Lung (tissue), 12 donors: ENCODE results near the gene BCL2L12. TPM values are rescaled to one million over a fixed set of nuclear protein-coding genes. Genes with fewer than 3 reads are reported as not detected.

Source experiments
- ATAC-seq: fragments of 200-7000 bp; cut with Tn5 transposase; one replicate; pipeline ENCODE4 v1.9.1; 2020; ENCODE audit warnings: moderate number of reproducible peaks; ENCODE audit not compliant: insufficient read depth, low FRiP score
- DNase-seq, 3 donors: peaks; one replicate each; pipeline ENCODE4 v3.0.0-alpha.2; 2013 to 2017
- H3K27ac ChIP-seq, 2 donors: one replicate each; pipeline ENCODE4 v1.5.1; 2013; ENCODE audit warnings: mild to moderate bottlenecking in 2 of 2, moderate library complexity in 2 of 2, control low read depth in 1 of 2, inconsistent platforms in 1 of 2, low read depth in 1 of 2, low read length in 1 of 2
- H3K27me3 ChIP-seq, 3 donors: one replicate each; pipeline ENCODE4 v1.5.1; 2013; ENCODE audit warnings: low read length in 2 of 3; ENCODE audit not compliant: control insufficient read depth in 3 of 3, insufficient read depth in 3 of 3
- H3K36me3 ChIP-seq, 4 donors: one replicate each; pipeline ENCODE4 v1.5.1; 2013; ENCODE audit warnings: low read length in 4 of 4, mild to moderate bottlenecking in 1 of 4, moderate library complexity in 1 of 4; ENCODE audit not compliant: control insufficient read depth in 4 of 4, insufficient read depth in 4 of 4
- H3K4me1 ChIP-seq, 5 donors: one replicate each; pipeline ENCODE4 v1.5.1; 2013; ENCODE audit warnings: low read length in 5 of 5, mild to moderate bottlenecking in 2 of 5, moderate library complexity in 1 of 5; ENCODE audit not compliant: control insufficient read depth in 5 of 5, insufficient read depth in 5 of 5
- H3K4me3 ChIP-seq: one replicate; pipeline ENCODE4 v1.5.1; 2013; ENCODE audit warnings: mild to moderate bottlenecking, control low read depth, moderate library complexity
- H3K9ac ChIP-seq, 2 donors: one replicate each; pipeline ENCODE4 v1.5.1; 2013; ENCODE audit warnings: low read length in 2 of 2, control low read depth in 1 of 2; ENCODE audit not compliant: insufficient read depth in 1 of 2
- H3K9me3 ChIP-seq, 4 donors: one replicate each; pipeline ENCODE4 v1.5.1; 2013; ENCODE audit warnings: low read length in 3 of 4, mild to moderate bottlenecking in 1 of 4, moderate library complexity in 1 of 4; ENCODE audit not compliant: control insufficient read depth in 4 of 4, insufficient read depth in 3 of 4
- WGBS, 2 donors: extraction: QIAGEN DNeasy Blood & Tissue Kit; methylation state at CpG; one replicate each; pipeline ENCODE4 v1.1.7; 2013; 5-methylcytosine and 5-hydroxymethylcytosine counted together
- polyA plus RNA-seq, 2 donors: library from polyadenylated mRNA; stranded (reverse); fragments of 200-250 nt; gene quantifications; one replicate each; pipeline ENCODE4 v1.2.1, GENCODE V29; 2013
- total RNA-seq, 2 donors: library from RNA; depleted of rRNA in 1 of 2; stranded (reverse); fragments of >200 nt in 1 of 2; gene quantifications; one replicate each; pipeline ENCODE4 v1.2.1, GENCODE V29; 2014 to 2021
- TF ChIP-seq, protein P1 (sequence below): IDR thresholded peaks from 2 replicates; pipeline ENCODE4 v1.5.1; 2012; ENCODE audit warnings: mild to moderate bottlenecking; ENCODE audit errors: control extremely low read depth, extremely low read depth
- donor health status: control.
- donor health status: control.
- donor health status: Bipolar disorder and iron deficiency.
- donor health status: healthy.
- donor health status: DM: yes; HTN: yes; CAD: no.

BCL2L12 gene
- total and polyA plus RNA-seq, 4 donors: 3.5 to 26.1 (median 20.9) TPM

DNA sequence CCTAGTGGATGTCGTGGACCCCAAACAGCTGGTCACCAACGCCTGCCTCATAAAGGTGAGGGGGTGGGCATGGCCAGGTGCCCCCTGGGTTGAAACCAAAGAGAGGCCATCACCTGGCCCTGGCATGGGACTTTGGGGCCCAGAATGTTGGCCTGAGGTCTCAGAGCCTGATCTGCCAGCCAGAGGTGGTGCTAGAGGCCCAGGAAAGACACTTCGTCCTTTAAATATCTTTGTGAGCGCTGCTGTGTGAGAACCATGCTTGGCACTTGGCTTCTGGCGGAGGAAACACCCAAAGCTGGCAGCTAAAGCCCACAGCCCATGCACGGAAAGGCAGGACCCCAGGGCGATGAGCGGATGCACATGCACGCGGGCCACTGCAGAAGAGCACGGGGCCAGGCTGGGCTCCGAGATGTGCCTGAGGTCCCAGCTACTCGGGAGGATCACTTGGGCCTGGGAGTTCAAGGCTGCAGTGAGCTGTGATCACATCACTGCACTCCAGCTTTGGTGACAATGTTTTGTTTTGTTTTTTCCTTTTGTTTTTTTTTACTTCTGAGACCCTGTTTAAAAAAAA lies 19.3 kb downstream of the BCL2L12 start:
- H3K4me3 ChIP-seq: no peak overlapping the region
- no peak overlapping the region for H3K9ac ChIP-seq
- DNase-seq: no peak
- no peaks in the 10 kb centered on the region for H3K27me3 ChIP-seq
- ATAC-seq: no peak
- H3K4me1 ChIP-seq: peaks cover 3 to 26% (median 12%) of the 10 kb centered on the region in 5 donors
- WGBS, 2 donors: 78 to 85% methylated on average over 13 of the region's 13 CpGs
- H3K9me3 ChIP-seq: no peaks in the 10 kb centered on the region
- H3K36me3 ChIP-seq: peaks cover 0 to 46% (median 37%) of the 10 kb centered on the region in 4 donors
- no peak overlapping the region for H3K27ac ChIP-seq
- TF ChIP-seq, protein P1, sequence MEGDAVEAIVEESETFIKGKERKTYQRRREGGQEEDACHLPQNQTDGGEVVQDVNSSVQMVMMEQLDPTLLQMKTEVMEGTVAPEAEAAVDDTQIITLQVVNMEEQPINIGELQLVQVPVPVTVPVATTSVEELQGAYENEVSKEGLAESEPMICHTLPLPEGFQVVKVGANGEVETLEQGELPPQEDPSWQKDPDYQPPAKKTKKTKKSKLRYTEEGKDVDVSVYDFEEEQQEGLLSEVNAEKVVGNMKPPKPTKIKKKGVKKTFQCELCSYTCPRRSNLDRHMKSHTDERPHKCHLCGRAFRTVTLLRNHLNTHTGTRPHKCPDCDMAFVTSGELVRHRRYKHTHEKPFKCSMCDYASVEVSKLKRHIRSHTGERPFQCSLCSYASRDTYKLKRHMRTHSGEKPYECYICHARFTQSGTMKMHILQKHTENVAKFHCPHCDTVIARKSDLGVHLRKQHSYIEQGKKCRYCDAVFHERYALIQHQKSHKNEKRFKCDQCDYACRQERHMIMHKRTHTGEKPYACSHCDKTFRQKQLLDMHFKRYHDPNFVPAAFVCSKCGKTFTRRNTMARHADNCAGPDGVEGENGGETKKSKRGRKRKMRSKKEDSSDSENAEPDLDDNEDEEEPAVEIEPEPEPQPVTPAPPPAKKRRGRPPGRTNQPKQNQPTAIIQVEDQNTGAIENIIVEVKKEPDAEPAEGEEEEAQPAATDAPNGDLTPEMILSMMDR: no peak

DNA sequence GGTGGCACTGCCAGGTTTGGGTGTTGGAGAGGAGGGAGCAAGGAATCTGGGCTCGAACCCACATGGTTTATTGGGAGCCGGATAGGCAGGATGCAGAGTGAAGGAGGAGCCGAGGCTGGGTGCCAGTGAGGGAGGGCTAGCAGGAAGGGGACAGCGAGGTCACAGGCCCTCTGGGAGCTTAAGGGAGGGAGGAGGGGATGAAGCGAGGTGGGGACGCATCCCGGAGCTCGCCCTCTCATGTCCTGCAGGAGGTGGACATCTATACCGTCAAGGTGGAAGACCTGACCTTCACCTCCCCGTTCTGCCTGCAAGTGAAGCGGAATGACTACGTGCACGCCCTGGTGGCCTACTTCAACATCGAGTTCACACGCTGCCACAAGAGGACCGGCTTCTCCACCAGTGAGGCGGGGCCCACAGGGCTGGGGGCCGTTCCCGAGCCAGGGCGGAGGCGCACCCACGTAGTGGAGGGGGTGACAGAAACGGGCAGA lies 20.2 kb downstream of the BCL2L12 start:
- H3K27me3 ChIP-seq: no peaks in the 10 kb centered on the region
- TF ChIP-seq, protein P1: no peak
- H3K27ac ChIP-seq: peak overlapping the region in 1 of 2 donors; percentile 65
- 63 to 75% methylated on average over 23 of the region's 23 CpGs for WGBS, 2 donors
- no peaks in the 10 kb centered on the region for H3K9me3 ChIP-seq
- peaks cover 0 to 46% (median 35%) of the 10 kb centered on the region in 4 donors for H3K36me3 ChIP-seq
- no peak for ATAC-seq
- H3K4me3 ChIP-seq: no peak overlapping the region
- no peak overlapping the region for H3K9ac ChIP-seq
- peaks cover 0 to 27% (median 8%) of the 10 kb centered on the region in 5 donors for H3K4me1 ChIP-seq
- peak in 1 of 3 donors; percentile 14 for DNase-seq

DNA sequence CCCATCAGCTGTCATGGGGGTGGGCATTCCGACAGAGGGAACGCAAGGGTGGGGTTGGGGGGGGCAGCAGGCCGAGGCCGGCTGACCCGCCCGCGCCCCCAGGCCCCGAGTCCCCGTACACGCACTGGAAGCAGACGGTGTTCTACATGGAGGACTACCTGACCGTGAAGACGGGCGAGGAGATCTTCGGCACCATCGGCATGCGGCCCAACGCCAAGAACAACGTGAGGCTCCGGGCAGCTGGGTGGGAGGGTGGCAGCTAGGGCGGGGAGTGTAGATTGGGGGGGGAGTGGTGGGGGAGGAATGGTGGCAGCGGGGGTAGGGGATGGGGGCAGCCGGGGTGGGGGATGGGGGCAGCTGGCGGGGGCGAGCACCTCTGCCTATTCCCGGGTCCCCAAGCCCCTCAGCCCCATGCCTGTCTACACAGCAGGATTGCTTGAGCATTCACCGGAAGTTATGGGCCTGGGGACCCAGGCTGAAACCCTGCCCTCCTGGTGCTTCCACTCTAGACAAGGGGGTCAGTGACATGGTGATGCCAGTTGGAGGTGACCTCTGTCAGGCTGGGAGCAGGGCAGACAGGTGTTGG lies 20.9 kb downstream of the BCL2L12 start:
- DNase-seq (peak in 1 of 3 donors; percentile 10), ATAC-seq (no peak)
- Histone ChIP-seq H3K9me3 (no peaks in the 10 kb centered on the region), H3K27me3 (peaks cover 0 to 4% (median 0%) of the 10 kb centered on the region in 3 donors), H3K27ac (peak overlapping the region in 1 of 2 donors; percentile 75), H3K4me1 (peaks cover 0 to 31% (median 9%) of the 10 kb centered on the region in 5 donors), H3K4me3 (no peak overlapping the region), H3K9ac (no peak overlapping the region), H3K36me3 (peaks cover 0 to 43% (median 33%) of the 10 kb centered on the region in 4 donors)
- TF ChIP-seq, protein P1: no peak
- 78 to 90% methylated on average over 27 of the region's 27 CpGs for WGBS, 2 donors
